Left ventricle myocardium inferior (tissue), 1 donor: ENCODE measurements around the gene BRIX1. TPM values are rescaled to one million over a fixed set of nuclear protein-coding genes. Genes with fewer than 3 reads are reported as not detected.

Experiments used
- DNase-seq: peaks from one replicate; pipeline ENCODE4 v3.0.0-alpha.2; 2020
- H3K27ac ChIP-seq: fragments of 200-600 bp; replicated peaks from 2 replicates; pipeline ENCODE4 v1.8.0; 2021
- H3K27me3 ChIP-seq: fragments of 200-600 bp; 2 replicates; pipeline ENCODE4 v1.8.0; 2021; ENCODE audit warnings: low read depth
- H3K36me3 ChIP-seq: fragments of 200-600 bp; 2 replicates; pipeline ENCODE4 v1.8.0; 2021
- H3K4me1 ChIP-seq: fragments of 200-600 bp; 2 replicates; pipeline ENCODE4 v1.8.0; 2021
- H3K4me3 ChIP-seq: fragments of 200-600 bp; 2 replicates; pipeline ENCODE4 v1.8.0; 2021; ENCODE audit warnings: mild to moderate bottlenecking, moderate library complexity
- H3K9me3 ChIP-seq: fragments of 200-600 bp; replicated peaks from 2 replicates; pipeline ENCODE4 v1.8.0; 2021
- CTCF ChIP-seq: fragments of 200-600 bp; IDR thresholded peaks from 2 replicates; pipeline ENCODE4 v1.8.0; 2021; ENCODE audit warnings: antibody characterized with exemption, mild to moderate bottlenecking, borderline replicate concordance
- intact Hi-C: fragments of 100-400 bp; cut with micrococcal nuclease; formaldehyde crosslinking; loops from one replicate; pipeline ENCODE4 v1.11.0; 2022
- total RNA-seq: library from RNA; stranded (reverse); fragmentation: NEBNext Ultra II Directional; extraction: Animal tissue kit (Norgen Biotek cat#: 25700); gene quantifications from one replicate; pipeline ENCODE4 v1.2.1, GENCODE V29; 2021
- donor health status: DM: no; HTN: yes; CAD: no; lungs with severe emphysema.

Gene BRIX1
- total RNA-seq, 1 donor from 2014 or later: 10.5 TPM

GRCh38 chr5:34891981-34892380 lies 23.5 kb upstream of the BRIX1 start:
- Histone ChIP-seq H3K4me1 (no peaks in the 10 kb centered on the region), H3K27ac (no peak overlapping the region), H3K9me3 (no peaks in the 10 kb centered on the region), H3K36me3 (no peaks in the 10 kb centered on the region), H3K4me3 (no peak overlapping the region), H3K27me3 (no peaks in the 10 kb centered on the region)
- intact Hi-C loops: no loop called here
- no peak for TF ChIP-seq CTCF
- no peak for DNase-seq

GRCh38 chr5:34892414-34892813 lies 23.1 kb upstream of the BRIX1 start:
- DNase-seq: no peak
- Histone ChIP-seq H3K4me3 (no peak overlapping the region), H3K27ac (no peak overlapping the region), H3K36me3 (no peaks in the 10 kb centered on the region), H3K4me1 (no peaks in the 10 kb centered on the region), H3K9me3 (no peaks in the 10 kb centered on the region), H3K27me3 (no peaks in the 10 kb centered on the region)
- intact Hi-C loops: no loop called here
- TF ChIP-seq CTCF: no peak

GRCh38 chr5:34894716-34895115 lies 20.8 kb upstream of the BRIX1 start:
- no peak overlapping the region for H3K27ac ChIP-seq
- H3K9me3 ChIP-seq: no peaks in the 10 kb centered on the region
- no peaks in the 10 kb centered on the region for H3K4me1 ChIP-seq
- no peak for TF ChIP-seq CTCF
- DNase-seq: no peak
- intact Hi-C loops: loop anchor here (5.0 kb wide), 2 partner anchors 407 to 422 kb away; no protein-coding TSS in a partner anchor
- no peaks in the 10 kb centered on the region for H3K27me3 ChIP-seq
- no peaks in the 10 kb centered on the region for H3K36me3 ChIP-seq
- no peak overlapping the region for H3K4me3 ChIP-seq

GRCh38 chr5:34895641-34896419 lies 19.7 kb upstream of the BRIX1 start:
- Histone ChIP-seq H3K27ac (no peak overlapping the region), H3K27me3 (no peaks in the 10 kb centered on the region), H3K4me1 (no peaks in the 10 kb centered on the region), H3K9me3 (no peaks in the 10 kb centered on the region), H3K36me3 (no peaks in the 10 kb centered on the region), H3K4me3 (no peak overlapping the region)
- no peak for TF ChIP-seq CTCF
- intact Hi-C loops: loop anchor here (5.0 kb wide), 2 partner anchors 409 to 424 kb away; no protein-coding TSS in a partner anchor
- no peak for DNase-seq

GRCh38 chr5:34897646-34898045 lies 17.9 kb upstream of the BRIX1 start:
- intact Hi-C loops: loop anchor here (2.0 to 5.0 kb wide), 3 partner anchors 379 to 425 kb away; no protein-coding TSS in a partner anchor
- Histone ChIP-seq H3K9me3 (no peaks in the 10 kb centered on the region), H3K4me3 (no peak overlapping the region), H3K27me3 (no peaks in the 10 kb centered on the region), H3K36me3 (no peaks in the 10 kb centered on the region), H3K27ac (no peak overlapping the region), H3K4me1 (no peaks in the 10 kb centered on the region)
- no peak for TF ChIP-seq CTCF
- no peak for DNase-seq
